Panc1 (cell line): ENCODE data around the gene TMEM45A.

ENCODE experiments used
- POLR2AphosphoS5 ChIP-seq: IDR thresholded peaks from 2 replicates; pipeline ENCODE4 v1.6.1; 2012; ENCODE audit warnings: mild to moderate bottlenecking, low read depth, low read length, moderate library complexity
- SIN3A ChIP-seq: IDR thresholded peaks from 2 replicates; pipeline ENCODE4 v1.6.1; 2012; ENCODE audit warnings: low read depth, mild to moderate bottlenecking, low read length, moderate library complexity, borderline replicate concordance; ENCODE audit not compliant: insufficient read depth
- TCF7L2 ChIP-seq: IDR thresholded peaks from 2 replicates; pipeline ENCODE4 v1.6.1; 2011; ENCODE audit warnings: mild to moderate bottlenecking, low read depth, low read length, inconsistent platforms
- TF ChIP-seq, protein P1 (sequence below): fragments of 450-650 bp; IDR thresholded peaks from 2 replicates; pipeline ENCODE4 v1.5.1; 2017; ENCODE audit warnings: mild to moderate bottlenecking
- TF ChIP-seq, protein P2 (sequence below), 2 experiments: IDR thresholded peaks; 2 replicates each; pipeline ENCODE4 v1.6.1; 2011 to 2012; ENCODE audit warnings: low read depth in 2 of 2, control low read depth in 1 of 2, low read length in 1 of 2, mild to moderate bottlenecking in 1 of 2, moderate library complexity in 1 of 2; ENCODE audit not compliant: insufficient read depth in 1 of 2

- TF ChIP-seq, protein P1, sequence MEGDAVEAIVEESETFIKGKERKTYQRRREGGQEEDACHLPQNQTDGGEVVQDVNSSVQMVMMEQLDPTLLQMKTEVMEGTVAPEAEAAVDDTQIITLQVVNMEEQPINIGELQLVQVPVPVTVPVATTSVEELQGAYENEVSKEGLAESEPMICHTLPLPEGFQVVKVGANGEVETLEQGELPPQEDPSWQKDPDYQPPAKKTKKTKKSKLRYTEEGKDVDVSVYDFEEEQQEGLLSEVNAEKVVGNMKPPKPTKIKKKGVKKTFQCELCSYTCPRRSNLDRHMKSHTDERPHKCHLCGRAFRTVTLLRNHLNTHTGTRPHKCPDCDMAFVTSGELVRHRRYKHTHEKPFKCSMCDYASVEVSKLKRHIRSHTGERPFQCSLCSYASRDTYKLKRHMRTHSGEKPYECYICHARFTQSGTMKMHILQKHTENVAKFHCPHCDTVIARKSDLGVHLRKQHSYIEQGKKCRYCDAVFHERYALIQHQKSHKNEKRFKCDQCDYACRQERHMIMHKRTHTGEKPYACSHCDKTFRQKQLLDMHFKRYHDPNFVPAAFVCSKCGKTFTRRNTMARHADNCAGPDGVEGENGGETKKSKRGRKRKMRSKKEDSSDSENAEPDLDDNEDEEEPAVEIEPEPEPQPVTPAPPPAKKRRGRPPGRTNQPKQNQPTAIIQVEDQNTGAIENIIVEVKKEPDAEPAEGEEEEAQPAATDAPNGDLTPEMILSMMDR, result no peak
- TF ChIP-seq, protein P2, sequence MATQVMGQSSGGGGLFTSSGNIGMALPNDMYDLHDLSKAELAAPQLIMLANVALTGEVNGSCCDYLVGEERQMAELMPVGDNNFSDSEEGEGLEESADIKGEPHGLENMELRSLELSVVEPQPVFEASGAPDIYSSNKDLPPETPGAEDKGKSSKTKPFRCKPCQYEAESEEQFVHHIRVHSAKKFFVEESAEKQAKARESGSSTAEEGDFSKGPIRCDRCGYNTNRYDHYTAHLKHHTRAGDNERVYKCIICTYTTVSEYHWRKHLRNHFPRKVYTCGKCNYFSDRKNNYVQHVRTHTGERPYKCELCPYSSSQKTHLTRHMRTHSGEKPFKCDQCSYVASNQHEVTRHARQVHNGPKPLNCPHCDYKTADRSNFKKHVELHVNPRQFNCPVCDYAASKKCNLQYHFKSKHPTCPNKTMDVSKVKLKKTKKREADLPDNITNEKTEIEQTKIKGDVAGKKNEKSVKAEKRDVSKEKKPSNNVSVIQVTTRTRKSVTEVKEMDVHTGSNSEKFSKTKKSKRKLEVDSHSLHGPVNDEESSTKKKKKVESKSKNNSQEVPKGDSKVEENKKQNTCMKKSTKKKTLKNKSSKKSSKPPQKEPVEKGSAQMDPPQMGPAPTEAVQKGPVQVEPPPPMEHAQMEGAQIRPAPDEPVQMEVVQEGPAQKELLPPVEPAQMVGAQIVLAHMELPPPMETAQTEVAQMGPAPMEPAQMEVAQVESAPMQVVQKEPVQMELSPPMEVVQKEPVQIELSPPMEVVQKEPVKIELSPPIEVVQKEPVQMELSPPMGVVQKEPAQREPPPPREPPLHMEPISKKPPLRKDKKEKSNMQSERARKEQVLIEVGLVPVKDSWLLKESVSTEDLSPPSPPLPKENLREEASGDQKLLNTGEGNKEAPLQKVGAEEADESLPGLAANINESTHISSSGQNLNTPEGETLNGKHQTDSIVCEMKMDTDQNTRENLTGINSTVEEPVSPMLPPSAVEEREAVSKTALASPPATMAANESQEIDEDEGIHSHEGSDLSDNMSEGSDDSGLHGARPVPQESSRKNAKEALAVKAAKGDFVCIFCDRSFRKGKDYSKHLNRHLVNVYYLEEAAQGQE (IDR thresholded peaks at IDR 0.05; ENCODE audit: insufficient read depth in 1 of 2, low read depth in 2 of 2, low read length in 1 of 2), result no peak
- TF ChIP-seq POLR2AphosphoS5, result no peak
- no peak for TF ChIP-seq SIN3A
- no peak for TF ChIP-seq TCF7L2
Measured at GRCh38 chr3:100448079-100448478, 44.3 kb upstream of the TMEM45A start.
